ENCODE data around the gene SPTBN4. TPM values are rescaled to one million over a fixed set of nuclear protein-coding genes. Genes with fewer than 3 reads are reported as not detected.
"Not testable (repeated sequence)": the region's sequence is repeated elsewhere in the genome, so short reads cannot be mapped to it uniquely, and the experiment has no call there.

SPTBN4 gene
- total RNA-seq, 3 donors from 2014 or later: 1.2 to 2.1 (median 1.8) TPM

DNA sequence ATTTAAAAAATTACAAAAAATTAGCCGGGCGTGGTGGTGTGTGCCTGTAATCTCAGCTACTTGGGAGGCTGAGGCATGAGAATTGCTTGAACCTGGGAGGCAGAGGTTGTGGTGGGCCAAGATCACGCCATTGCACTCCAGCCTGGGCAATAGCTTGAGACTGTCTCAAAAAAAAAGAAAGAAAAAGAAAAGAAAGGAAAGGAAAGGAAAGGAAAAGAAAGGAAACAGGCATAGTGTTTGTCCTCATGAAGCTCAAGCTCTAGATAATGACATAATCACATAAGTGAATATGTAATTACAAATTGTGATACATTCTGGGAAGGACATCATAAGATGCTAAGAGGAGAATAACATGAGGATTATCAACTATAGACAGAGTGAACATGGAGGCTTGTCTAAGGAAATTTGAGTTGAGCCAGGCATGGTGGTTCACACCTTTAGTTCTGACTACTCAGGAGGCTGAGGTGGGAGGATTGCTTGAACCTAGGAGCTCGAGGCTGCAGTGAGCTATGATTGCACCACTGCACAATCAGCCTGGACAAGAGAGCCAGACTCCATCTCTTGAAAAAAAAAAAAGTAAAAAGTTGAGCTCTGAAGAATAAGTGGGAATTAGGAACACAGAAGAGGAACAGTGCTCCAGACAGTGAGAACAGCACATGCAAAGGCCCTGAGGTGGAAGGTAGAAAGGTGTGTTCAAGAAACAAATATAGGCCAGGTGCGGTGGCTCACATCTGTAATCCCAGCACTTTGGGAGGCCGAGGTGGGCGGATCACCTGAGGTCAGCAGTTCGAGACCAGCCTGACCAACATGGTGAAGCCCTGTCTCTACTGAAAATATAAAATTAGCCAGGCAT, 34.1 kb downstream of the SPTBN4 start:
- H3K36me3 Mint-ChIP-seq (ENCODE audit: insufficient read depth): not testable (repeated sequence)
- H3K27me3 Mint-ChIP-seq (ENCODE audit: low read depth): peaks cover 24% of the 10 kb centered on the region

DNA sequence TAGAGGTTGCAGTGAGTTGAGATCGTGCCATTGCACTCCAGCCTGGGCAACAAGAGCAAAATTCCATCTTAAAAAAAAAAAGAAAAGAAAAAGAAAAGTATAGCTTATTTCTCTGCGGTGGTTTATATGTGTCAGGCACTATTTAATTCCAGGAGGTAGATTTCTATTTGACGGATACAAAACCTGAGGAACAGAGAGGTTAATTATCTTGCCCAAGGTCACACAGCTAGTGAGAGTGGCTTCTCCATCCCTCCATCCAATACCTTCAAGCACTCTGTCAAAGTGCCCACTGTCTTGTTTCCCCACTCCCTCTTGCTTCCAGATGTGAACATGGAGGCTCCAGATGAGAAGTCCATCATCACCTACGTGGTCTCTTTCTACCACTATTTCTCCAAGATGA, 34.8 kb downstream of the SPTBN4 start:
- DNase-seq: no peak
- no peak for ATAC-seq
- peaks cover 25% of the 10 kb centered on the region for H3K27me3 Mint-ChIP-seq (ENCODE audit: low read depth)
- H3K4me3 Mint-ChIP-seq: no peak overlapping the region
- no peaks in the 10 kb centered on the region for H3K9me3 Mint-ChIP-seq
- H3K36me3 Mint-ChIP-seq (ENCODE audit: insufficient read depth): peaks cover 1% of the 10 kb centered on the region
- no peaks in the 10 kb centered on the region for H3K4me1 Mint-ChIP-seq (ENCODE audit: low read depth)

More for the DNA sequence above, 34.1 kb downstream of the SPTBN4 start:
- ATAC-seq; H3K4me1 Mint-ChIP-seq (ENCODE audit: low read depth); DNase-seq; H3K9me3 Mint-ChIP-seq; H3K4me3 Mint-ChIP-seq: not testable (repeated sequence)

DNA sequence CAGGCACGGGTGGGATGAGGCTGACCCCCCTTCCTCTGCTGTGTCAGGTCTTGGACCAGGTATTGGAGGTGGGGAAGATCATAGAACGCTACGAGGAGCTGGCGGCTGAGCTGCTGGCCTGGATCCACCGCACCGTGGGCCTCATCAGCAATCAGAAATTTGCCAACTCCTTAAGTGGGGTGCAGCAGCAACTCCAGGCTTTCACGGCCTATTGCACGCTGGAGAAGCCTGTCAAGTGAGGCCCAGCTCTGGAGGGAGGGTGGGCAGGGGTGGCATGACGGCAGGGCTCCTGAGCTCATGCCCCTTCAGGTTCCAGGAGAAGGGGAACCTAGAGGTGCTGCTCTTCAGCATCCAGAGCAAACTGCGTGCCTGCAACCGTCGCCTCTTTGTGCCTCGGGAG, 35.3 kb downstream of the SPTBN4 start:
- no peak for DNase-seq
- Mint-ChIP-seq H3K36me3 (ENCODE audit: insufficient read depth) (peaks cover 1% of the 10 kb centered on the region), H3K4me1 (ENCODE audit: low read depth) (no peaks in the 10 kb centered on the region), H3K9me3 (no peaks in the 10 kb centered on the region), H3K27me3 (ENCODE audit: low read depth) (peaks cover 27% of the 10 kb centered on the region), H3K4me3 (no peak overlapping the region)
- ATAC-seq: no peak

DNA sequence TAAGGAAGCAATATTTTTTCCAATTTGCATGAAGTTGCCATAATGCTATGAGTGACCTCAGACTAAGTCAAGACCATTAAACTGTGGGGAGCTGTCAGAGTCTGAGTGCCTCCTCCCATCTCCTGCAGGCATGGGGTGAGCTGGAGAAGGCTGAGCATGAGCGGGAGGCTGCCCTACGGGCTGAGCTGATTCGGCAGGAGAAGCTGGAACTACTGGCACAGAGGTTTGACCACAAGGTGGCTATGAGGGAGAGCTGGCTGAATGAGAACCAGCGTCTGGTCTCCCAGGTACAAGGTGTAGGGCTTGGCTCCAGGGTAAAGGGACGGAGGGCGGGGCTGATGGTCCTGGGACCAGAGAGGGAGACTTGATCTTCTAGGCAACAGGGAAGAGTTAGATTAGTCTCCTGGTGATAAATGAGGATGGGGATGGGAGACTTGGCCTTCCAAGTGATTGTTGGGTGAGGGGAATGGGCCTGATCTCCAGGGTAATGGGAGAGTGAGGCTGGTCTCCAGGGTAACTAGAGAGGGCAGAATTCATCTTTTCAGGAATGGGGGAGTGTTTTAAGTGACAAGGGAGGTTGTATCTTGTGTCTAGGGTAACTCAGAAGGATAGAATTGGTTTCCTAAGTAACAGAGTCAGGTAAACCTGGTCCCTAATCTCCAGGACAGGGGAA, 36.0 kb downstream of the SPTBN4 start:
- Mint-ChIP-seq H3K4me3 (no peak overlapping the region), H3K9me3 (no peaks in the 10 kb centered on the region)

DNA sequence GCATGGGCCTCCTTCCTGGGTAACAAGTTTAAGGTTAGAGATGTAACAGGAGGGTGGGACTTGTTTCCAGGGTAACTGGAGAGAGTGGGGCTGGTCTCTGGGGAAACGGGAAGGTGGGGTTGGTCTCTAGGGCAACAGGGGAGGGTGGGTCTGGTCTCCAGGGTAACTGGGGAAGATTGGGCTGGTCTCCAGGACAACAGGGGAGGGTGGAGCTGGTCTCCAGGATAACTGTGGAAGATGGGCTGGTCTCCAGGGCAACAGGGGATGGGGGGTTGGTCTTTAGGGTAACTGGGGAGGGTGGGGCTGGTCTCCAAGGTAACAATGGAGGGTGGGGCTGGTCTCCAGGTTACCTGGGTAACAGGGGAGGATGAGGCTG, 36.5 kb downstream of the SPTBN4 start:
- Mint-ChIP-seq H3K4me1 (ENCODE audit: low read depth) (no peaks in the 10 kb centered on the region), H3K27me3 (ENCODE audit: low read depth) (peaks cover 30% of the 10 kb centered on the region), H3K9me3 (no peaks in the 10 kb centered on the region), H3K36me3 (ENCODE audit: insufficient read depth) (peaks cover 1% of the 10 kb centered on the region), H3K4me3 (no peak overlapping the region)
- DNase-seq (no peak), ATAC-seq (no peak)

More for the DNA sequence above, 36.0 kb downstream of the SPTBN4 start:
- ATAC-seq (no peak), DNase-seq (no peak)
- peaks cover 1% of the 10 kb centered on the region for H3K36me3 Mint-ChIP-seq (ENCODE audit: insufficient read depth)
- peaks cover 28% of the 10 kb centered on the region for H3K27me3 Mint-ChIP-seq (ENCODE audit: low read depth)
- no peaks in the 10 kb centered on the region for H3K4me1 Mint-ChIP-seq (ENCODE audit: low read depth)

DNA sequence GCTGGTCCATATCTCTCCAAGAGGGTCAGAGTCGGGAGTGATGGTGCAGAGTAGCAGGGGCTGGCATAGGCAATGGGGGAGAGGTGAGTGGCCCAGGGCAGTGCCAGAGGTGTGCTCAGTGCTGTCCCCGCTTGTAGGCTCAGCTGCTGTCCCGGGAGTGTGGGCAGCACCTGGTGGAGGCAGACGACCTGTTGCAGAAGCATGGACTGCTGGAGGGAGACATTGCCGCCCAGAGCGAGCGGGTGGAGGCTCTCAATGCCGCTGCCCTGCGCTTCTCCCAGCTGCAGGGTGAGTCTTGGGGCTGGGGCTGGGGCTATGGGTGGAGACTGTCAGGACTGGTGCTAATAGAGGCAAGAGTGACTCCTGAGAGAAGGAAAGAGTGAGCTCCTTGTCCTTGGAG, 39.3 kb downstream of the SPTBN4 start:
- no peak for ATAC-seq
- Mint-ChIP-seq H3K36me3 (ENCODE audit: insufficient read depth) (peaks cover under 1% of the 10 kb centered on the region), H3K4me3 (no peak overlapping the region), H3K27me3 (ENCODE audit: low read depth) (peaks cover 46% of the 10 kb centered on the region), H3K4me1 (ENCODE audit: low read depth) (no peaks in the 10 kb centered on the region), H3K9me3 (no peaks in the 10 kb centered on the region)
- DNase-seq: no peak

DNA sequence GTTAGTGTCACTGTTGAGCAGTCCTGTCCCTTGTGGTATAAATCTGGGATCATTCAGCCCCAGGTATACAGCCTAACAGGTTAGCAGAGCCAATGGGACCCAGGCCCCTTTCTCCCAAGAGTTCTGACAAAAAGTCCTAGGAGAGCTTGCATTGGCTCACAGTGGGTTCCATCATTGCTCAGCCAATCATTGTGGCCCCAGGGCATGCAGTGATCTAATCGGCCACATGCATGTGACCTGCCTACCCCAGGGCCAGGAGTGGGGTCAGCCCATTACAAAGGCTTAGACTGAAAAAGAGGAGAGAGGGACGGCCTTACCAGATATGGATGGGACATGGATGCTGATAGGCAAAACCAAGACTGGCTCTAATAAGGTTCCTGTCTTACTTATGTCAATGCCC, 41.1 kb downstream of the SPTBN4 start:
- DNase-seq: no peak
- no peaks in the 10 kb centered on the region for H3K9me3 Mint-ChIP-seq
- no peak for ATAC-seq
- H3K4me1 Mint-ChIP-seq (ENCODE audit: low read depth): peaks cover 3% of the 10 kb centered on the region
- H3K27me3 Mint-ChIP-seq (ENCODE audit: low read depth): peaks cover 56% of the 10 kb centered on the region
- no peaks in the 10 kb centered on the region for H3K36me3 Mint-ChIP-seq (ENCODE audit: insufficient read depth)
- H3K4me3 Mint-ChIP-seq: no peak overlapping the region

DNA sequence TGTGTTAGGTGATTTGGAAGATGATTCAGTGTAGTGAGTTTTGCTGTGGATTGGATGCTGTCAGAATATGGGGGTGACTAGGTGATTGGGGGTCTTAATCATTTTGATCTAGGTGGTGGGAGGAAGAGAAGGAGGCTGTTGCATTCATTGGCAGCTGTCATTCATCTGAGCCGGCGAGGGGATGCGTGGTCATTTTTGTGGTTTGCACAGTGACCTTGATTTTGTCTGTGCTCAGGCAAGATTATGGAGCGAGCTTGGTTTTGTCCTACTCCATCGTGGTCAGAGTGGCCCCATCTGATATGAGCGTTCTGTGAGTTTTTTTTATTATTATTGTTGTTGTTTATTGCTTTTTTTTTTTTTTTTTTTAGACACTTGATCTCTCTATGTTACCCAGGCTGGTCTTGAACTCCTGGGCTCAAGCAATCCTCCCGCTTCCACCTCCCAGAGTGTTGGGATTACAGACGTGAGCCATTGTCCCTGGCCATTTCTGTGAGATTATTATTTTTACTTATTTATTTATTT, 42.0 kb downstream of the SPTBN4 start:
- Mint-ChIP-seq H3K27me3 (ENCODE audit: low read depth) (peaks cover 59% of the 10 kb centered on the region), H3K4me3 (no peak overlapping the region), H3K9me3 (no peaks in the 10 kb centered on the region), H3K36me3 (ENCODE audit: insufficient read depth) (no peaks in the 10 kb centered on the region), H3K4me1 (ENCODE audit: low read depth) (peaks cover 5% of the 10 kb centered on the region)
- DNase-seq: no peak
- ATAC-seq: no peak

DNA sequence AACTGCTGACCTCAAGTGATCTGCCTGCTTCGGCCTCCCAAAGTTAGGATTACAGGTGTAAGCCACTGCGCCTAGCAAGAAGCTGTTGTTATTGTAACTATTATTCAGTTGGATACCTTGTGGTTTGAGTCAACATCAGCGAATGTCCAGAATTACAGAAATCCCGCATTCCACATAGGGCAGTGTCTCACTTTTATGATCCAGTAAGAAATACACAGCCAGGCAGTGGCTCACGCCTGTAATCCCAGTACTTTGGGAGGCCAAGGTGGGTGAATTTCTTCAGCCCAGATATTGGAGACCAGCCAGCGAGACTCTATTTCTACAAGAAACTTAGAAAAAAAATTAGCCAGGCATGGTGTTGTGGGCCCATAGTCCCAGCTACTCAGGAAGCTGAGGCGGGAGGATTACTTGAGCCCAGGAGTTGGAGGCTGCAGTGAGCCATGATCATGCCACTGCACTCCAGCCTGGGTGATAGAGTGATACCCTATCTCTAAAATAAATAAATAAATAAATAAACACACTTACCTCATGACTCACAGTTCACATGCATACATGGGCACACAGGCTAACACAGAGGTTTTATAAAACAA, 43.8 kb downstream of the SPTBN4 start:
- no peaks in the 10 kb centered on the region for H3K9me3 Mint-ChIP-seq
- no peaks in the 10 kb centered on the region for H3K36me3 Mint-ChIP-seq (ENCODE audit: insufficient read depth)
- peaks cover 7% of the 10 kb centered on the region for H3K4me1 Mint-ChIP-seq (ENCODE audit: low read depth)
- ATAC-seq (no peak), DNase-seq (no peak)
- H3K27me3 Mint-ChIP-seq (ENCODE audit: low read depth): peaks cover 65% of the 10 kb centered on the region
- H3K4me3 Mint-ChIP-seq: no peak overlapping the region

DNA sequence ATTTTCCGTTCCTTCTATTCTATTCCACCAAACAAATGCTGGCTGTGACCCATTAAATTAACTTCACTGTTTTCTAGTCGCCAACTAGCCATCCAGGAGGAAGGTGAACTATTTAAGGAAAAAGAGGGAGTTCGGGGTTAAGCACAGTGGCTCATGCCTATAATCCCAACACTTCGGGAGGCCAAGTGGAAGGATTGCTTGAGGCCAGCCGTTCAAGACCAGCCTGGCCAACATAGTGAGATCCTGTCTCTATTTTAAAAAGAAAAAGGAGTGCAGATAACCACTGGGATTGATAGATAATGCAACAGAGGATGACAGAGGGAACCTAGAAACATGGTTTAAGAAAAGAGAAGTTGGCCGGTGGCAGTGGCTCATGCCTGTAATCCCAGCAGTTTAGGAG, 44.7 kb downstream of the SPTBN4 start:
- Mint-ChIP-seq H3K4me3 (no peak overlapping the region), H3K4me1 (ENCODE audit: low read depth) (peaks cover 7% of the 10 kb centered on the region), H3K36me3 (ENCODE audit: insufficient read depth) (no peaks in the 10 kb centered on the region), H3K27me3 (ENCODE audit: low read depth) (peaks cover 61% of the 10 kb centered on the region), H3K9me3 (no peaks in the 10 kb centered on the region)
- ATAC-seq: no peak
- no peak for DNase-seq

DNA sequence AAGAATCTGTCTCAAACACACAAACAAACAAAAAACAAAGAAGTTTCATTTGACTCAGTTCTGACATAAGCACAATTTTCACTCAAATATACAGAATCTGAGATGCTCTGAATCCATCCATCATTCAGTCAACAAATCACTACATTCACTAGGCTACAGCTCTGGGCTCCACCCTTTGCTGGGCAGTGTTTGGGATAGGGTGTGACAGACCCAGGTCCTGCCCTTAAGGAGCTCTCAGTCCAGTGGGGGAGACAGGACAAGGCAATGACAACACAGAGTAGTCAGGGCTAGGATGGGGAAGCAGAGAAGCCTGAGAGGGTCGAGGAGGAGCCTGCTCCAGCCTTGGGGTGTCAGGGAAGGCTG, 45.3 kb downstream of the SPTBN4 start:
- DNase-seq (no peak), ATAC-seq (peak in 1 of 2 donors; percentile 35)
- no peak overlapping the region for H3K4me3 Mint-ChIP-seq
- peaks cover 63% of the 10 kb centered on the region for H3K27me3 Mint-ChIP-seq (ENCODE audit: low read depth)
- peaks cover 7% of the 10 kb centered on the region for H3K4me1 Mint-ChIP-seq (ENCODE audit: low read depth)
- no peaks in the 10 kb centered on the region for H3K9me3 Mint-ChIP-seq
- no peaks in the 10 kb centered on the region for H3K36me3 Mint-ChIP-seq (ENCODE audit: insufficient read depth)

DNA sequence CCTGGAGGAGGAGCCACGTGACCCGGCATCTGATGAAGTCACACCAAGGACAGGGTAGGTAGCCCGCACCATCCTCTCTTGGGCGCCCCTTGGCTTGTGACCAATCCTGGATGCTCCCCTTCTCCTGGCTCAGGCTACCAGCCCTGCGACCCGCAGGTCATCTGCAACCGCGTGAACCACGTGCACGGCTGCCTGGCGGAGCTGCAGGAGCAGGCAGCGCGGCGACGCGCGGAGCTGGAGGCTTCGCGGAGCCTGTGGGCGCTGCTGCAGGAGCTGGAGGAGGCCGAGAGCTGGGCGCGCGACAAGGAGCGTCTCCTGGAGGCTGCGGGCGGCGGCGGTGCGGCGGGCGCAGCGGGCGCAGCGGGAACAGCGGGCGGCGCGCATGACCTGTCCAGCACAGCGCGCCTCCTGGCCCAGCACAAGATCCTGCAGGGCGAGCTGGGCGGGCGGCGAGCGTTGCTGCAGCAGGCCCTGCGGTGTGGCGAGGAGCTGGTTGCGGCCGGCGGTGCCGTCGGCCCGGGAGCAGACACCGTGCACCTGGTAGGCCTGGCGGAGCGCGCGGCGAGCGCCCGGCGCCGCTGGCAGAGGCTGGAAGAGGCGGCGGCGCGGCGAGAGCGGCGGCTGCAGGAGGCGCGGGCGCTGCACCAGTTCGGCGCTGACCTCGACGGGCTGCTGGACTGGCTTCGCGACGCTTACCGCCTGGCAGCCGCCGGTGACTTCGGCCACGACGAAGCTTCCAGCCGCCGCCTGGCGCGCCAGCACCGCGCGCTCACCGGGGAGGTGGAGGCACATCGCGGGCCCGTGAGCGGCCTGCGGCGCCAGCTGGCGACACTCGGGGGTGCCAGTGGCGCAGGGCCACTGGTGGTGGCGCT, 45.9 kb downstream of the SPTBN4 start:
- H3K36me3 Mint-ChIP-seq (ENCODE audit: insufficient read depth): no peaks in the 10 kb centered on the region
- DNase-seq (no peak), ATAC-seq (peak; percentile 43 to 52)
- H3K27me3 Mint-ChIP-seq (ENCODE audit: low read depth): peaks cover 67% of the 10 kb centered on the region
- no peak overlapping the region for H3K4me3 Mint-ChIP-seq
- peaks cover 7% of the 10 kb centered on the region for H3K4me1 Mint-ChIP-seq (ENCODE audit: low read depth)
- no peaks in the 10 kb centered on the region for H3K9me3 Mint-ChIP-seq

DNA sequence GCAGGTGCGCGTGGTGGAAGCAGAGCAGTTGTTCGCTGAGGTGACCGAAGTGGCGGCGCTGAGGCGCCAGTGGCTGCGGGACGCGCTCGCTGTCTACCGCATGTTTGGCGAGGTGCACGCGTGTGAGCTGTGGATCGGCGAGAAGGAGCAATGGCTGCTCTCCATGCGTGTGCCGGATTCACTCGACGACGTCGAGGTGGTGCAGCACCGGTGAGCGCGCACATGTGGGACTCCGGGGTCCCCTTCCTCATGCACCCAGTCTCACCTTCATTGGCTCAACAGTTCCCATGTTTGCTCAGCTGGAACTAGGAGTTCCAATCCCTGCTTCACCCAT, 46.5 kb downstream of the SPTBN4 start:
- ATAC-seq: no peak

DNA sequence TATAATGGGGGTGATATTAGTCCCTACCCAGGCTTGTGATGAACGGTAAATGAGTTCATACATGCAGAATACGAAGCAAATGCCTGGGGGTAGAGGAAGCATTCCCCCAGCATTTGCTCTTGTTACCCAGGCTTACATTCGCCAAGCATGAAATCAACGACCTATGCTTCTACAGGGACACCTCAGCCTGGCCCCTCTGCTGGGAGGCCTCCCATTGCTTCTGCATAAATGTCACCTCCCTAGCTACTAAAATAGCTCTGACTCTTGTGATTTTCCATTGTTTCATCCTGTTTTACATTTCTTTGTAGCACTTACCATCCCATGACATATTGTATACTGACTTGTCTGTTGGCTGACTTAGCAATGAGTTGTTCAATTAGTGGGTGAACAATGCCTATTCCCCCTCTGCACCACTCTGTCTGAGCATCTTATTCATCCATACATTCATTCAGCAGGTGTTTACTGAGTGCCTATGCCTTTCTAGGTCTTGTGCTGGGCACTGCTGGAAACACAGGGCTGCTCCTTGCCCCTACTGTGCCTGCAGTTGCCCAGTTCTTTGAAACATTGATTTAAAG, 47.0 kb downstream of the SPTBN4 start:
- peaks cover 62% of the 10 kb centered on the region for H3K27me3 Mint-ChIP-seq (ENCODE audit: low read depth)
- H3K4me1 Mint-ChIP-seq (ENCODE audit: low read depth): peaks cover 7% of the 10 kb centered on the region
- no peaks in the 10 kb centered on the region for H3K36me3 Mint-ChIP-seq (ENCODE audit: insufficient read depth)
- ATAC-seq (peak; percentile 21 to 27), DNase-seq (no peak)
- H3K4me3 Mint-ChIP-seq: no peak overlapping the region
- H3K9me3 Mint-ChIP-seq: no peaks in the 10 kb centered on the region

More for the DNA sequence above, 46.5 kb downstream of the SPTBN4 start:
- Mint-ChIP-seq H3K4me3 (no peak overlapping the region), H3K4me1 (ENCODE audit: low read depth) (peaks cover 7% of the 10 kb centered on the region), H3K36me3 (ENCODE audit: insufficient read depth) (no peaks in the 10 kb centered on the region), H3K27me3 (ENCODE audit: low read depth) (peaks cover 65% of the 10 kb centered on the region), H3K9me3 (no peaks in the 10 kb centered on the region)
- no peak for DNase-seq
